GM19351 (cell line): ENCODE results near the gene LRRC51.
"Not testable (repeated sequence)": the region's sequence is repeated elsewhere in the genome, so short reads cannot be mapped to it uniquely, and the experiment has no call there.

Experiments used
- ATAC-seq: cut with Tn5 transposase; IDR thresholded peaks from one replicate; pipeline ENCODE4 v1.9.1; 2021; ENCODE audit warnings: mild to moderate bottlenecking, moderate library complexity; ENCODE audit not compliant: unreplicated experiment

The LRRC51 gene

GRCh38 chr11:72103754-72104167 lies 23.1 kb downstream of the LRRC51 start:
- ATAC-seq: no peak

- ATAC-seq: no peak
Measured at GRCh38 chr11:72105888-72106287, 25.2 kb downstream of the LRRC51 start, which contains the start of gene TOMT. Gene TOMT (plus strand): TSS chr11:72105924. CDS start chr11:72105952, 28 bp downstream.

- ATAC-seq: peak; percentile 8
Measured at GRCh38 chr11:72111300-72112142, 30.9 kb downstream of the LRRC51 start.

- peak; percentile 89 for ATAC-seq
Measured at GRCh38 chr11:72112143-72112977, 31.7 kb downstream of the LRRC51 start, which contains the start of gene ANAPC15. Gene ANAPC15 (minus strand): TSS chr11:72112695. CDS start chr11:72111276, 1,419 bp downstream.

- ATAC-seq: no peak
Measured at GRCh38 chr11:72112978-72113808, 32.5 kb downstream of the LRRC51 start.

- no peak for ATAC-seq
Measured at GRCh38 chr11:72114570-72114969, 33.9 kb downstream of the LRRC51 start.

- no peak for ATAC-seq
Measured at GRCh38 chr11:72116019-72116755, 35.5 kb downstream of the LRRC51 start.

GRCh38 chr11:72119198-72119597 lies 38.5 kb downstream of the LRRC51 start:
- ATAC-seq: no peak

GRCh38 chr11:72120930-72121329 lies 40.3 kb downstream of the LRRC51 start:
- no peak for ATAC-seq

GRCh38 chr11:72122607-72123006 lies 42.0 kb downstream of the LRRC51 start:
- ATAC-seq: no peak

- no peak for ATAC-seq
Measured at GRCh38 chr11:72123117-72123653, 42.5 kb downstream of the LRRC51 start.

GRCh38 chr11:72124046-72124445 lies 43.4 kb downstream of the LRRC51 start:
- ATAC-seq: no peak

- no peak for ATAC-seq
Measured at GRCh38 chr11:72125956-72126355, 45.3 kb downstream of the LRRC51 start.

- no peak for ATAC-seq
Measured at GRCh38 chr11:72127923-72128322, 47.3 kb downstream of the LRRC51 start.

GRCh38 chr11:72129381-72129780 lies 48.7 kb downstream of the LRRC51 start:
- no peak for ATAC-seq

GRCh38 chr11:72132646-72133045 lies 52.0 kb downstream of the LRRC51 start:
- ATAC-seq: no peak

- not testable (repeated sequence) for ATAC-seq
Measured at GRCh38 chr11:72135473-72135872, 54.8 kb downstream of the LRRC51 start, which contains the start of gene FOLR3. Gene FOLR3 (plus strand): TSS chr11:72135725. CDS start chr11:72135953, 228 bp downstream.

GRCh38 chr11:72135891-72136683 lies 55.4 kb downstream of the LRRC51 start:
- no peak for ATAC-seq
